Ishikawa (cell line): ENCODE results near the gene OR8D1.

Experiments
- CEBPB ChIP-seq: IDR thresholded peaks from 2 replicates; pipeline ENCODE4 v1.6.1; 2012
- CREB1 ChIP-seq: IDR thresholded peaks from 2 replicates; pipeline ENCODE4 v1.6.1; 2012; ENCODE audit warnings: low read depth
- EGR1 ChIP-seq: IDR thresholded peaks from 2 replicates; pipeline ENCODE4 v1.6.1; 2012
- EP300 ChIP-seq: IDR thresholded peaks from 2 replicates; pipeline ENCODE4 v1.6.1; 2012; ENCODE audit warnings: borderline replicate concordance
- FOXM1 ChIP-seq: IDR thresholded peaks from 2 replicates; pipeline ENCODE4 v1.6.1; 2012; ENCODE audit warnings: low read depth, borderline replicate concordance
- NFIC ChIP-seq: IDR thresholded peaks from 2 replicates; pipeline ENCODE4 v1.6.1; 2012
- RAD21 ChIP-seq: IDR thresholded peaks from 2 replicates; pipeline ENCODE4 v1.6.1; 2012; ENCODE audit warnings: low read depth
- TAF1 ChIP-seq: IDR thresholded peaks from 2 replicates; pipeline ENCODE4 v1.6.1; 2012; ENCODE audit warnings: low read depth, mild to moderate bottlenecking
- TCF12 ChIP-seq: IDR thresholded peaks from 2 replicates; pipeline ENCODE4 v1.6.1; 2012; ENCODE audit warnings: low read depth
- TEAD4 ChIP-seq: IDR thresholded peaks from 2 replicates; pipeline ENCODE4 v1.6.1; 2012
- YY1 ChIP-seq: IDR thresholded peaks from 2 replicates; pipeline ENCODE4 v1.6.1; 2012; ENCODE audit warnings: low read depth
- ZBTB7A ChIP-seq: IDR thresholded peaks from 2 replicates; pipeline ENCODE4 v1.6.1; 2012; ENCODE audit warnings: low read depth
- TF ChIP-seq, protein P1 (sequence below): IDR thresholded peaks from 2 replicates; pipeline ENCODE4 v1.6.1; 2012; ENCODE audit warnings: low read depth, mild to moderate bottlenecking
- TF ChIP-seq, protein P2 (sequence below): IDR thresholded peaks from 2 replicates; pipeline ENCODE4 v1.6.1; 2012
- TF ChIP-seq, protein P3 (sequence below): IDR thresholded peaks from 2 replicates; pipeline ENCODE4 v1.6.1; 2012

OR8D1 gene

DNA sequence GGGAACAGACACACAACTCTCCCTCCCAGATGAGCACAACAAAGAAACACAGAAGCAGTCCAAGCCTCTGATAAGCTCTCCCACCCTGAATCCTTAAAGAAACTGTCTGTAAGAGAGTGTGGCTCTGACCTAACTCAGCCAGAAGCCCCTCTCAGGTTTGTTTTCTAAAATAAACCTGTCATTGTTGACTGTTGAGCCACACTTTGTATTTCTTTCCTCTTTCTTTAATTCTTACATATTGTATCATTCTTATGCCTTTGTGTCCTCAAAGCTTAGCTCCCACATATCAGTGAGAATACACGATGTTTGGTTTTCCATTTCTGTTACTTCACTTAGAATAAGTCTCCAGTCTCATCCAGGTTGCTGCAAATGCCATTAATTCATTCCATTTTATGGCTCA is 14.0 kb upstream of the OR8D1 start:
- TF ChIP-seq EP300 (no peak), FOXM1 (no peak), RAD21 (no peak), CREB1 (no peak), YY1 (no peak), CEBPB (no peak), TAF1 (no peak), NFIC (no peak), ZBTB7A (no peak), EGR1 (no peak), TCF12 (no peak), TEAD4 (no peak)
- TF ChIP-seq, protein P1, sequence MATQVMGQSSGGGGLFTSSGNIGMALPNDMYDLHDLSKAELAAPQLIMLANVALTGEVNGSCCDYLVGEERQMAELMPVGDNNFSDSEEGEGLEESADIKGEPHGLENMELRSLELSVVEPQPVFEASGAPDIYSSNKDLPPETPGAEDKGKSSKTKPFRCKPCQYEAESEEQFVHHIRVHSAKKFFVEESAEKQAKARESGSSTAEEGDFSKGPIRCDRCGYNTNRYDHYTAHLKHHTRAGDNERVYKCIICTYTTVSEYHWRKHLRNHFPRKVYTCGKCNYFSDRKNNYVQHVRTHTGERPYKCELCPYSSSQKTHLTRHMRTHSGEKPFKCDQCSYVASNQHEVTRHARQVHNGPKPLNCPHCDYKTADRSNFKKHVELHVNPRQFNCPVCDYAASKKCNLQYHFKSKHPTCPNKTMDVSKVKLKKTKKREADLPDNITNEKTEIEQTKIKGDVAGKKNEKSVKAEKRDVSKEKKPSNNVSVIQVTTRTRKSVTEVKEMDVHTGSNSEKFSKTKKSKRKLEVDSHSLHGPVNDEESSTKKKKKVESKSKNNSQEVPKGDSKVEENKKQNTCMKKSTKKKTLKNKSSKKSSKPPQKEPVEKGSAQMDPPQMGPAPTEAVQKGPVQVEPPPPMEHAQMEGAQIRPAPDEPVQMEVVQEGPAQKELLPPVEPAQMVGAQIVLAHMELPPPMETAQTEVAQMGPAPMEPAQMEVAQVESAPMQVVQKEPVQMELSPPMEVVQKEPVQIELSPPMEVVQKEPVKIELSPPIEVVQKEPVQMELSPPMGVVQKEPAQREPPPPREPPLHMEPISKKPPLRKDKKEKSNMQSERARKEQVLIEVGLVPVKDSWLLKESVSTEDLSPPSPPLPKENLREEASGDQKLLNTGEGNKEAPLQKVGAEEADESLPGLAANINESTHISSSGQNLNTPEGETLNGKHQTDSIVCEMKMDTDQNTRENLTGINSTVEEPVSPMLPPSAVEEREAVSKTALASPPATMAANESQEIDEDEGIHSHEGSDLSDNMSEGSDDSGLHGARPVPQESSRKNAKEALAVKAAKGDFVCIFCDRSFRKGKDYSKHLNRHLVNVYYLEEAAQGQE, result no peak
- TF ChIP-seq, protein P2, sequence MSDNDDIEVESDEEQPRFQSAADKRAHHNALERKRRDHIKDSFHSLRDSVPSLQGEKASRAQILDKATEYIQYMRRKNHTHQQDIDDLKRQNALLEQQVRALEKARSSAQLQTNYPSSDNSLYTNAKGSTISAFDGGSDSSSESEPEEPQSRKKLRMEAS, result no peak
- TF ChIP-seq, protein P3, sequence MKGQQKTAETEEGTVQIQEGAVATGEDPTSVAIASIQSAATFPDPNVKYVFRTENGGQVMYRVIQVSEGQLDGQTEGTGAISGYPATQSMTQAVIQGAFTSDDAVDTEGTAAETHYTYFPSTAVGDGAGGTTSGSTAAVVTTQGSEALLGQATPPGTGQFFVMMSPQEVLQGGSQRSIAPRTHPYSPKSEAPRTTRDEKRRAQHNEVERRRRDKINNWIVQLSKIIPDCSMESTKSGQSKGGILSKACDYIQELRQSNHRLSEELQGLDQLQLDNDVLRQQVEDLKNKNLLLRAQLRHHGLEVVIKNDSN, result no peak

DNA sequence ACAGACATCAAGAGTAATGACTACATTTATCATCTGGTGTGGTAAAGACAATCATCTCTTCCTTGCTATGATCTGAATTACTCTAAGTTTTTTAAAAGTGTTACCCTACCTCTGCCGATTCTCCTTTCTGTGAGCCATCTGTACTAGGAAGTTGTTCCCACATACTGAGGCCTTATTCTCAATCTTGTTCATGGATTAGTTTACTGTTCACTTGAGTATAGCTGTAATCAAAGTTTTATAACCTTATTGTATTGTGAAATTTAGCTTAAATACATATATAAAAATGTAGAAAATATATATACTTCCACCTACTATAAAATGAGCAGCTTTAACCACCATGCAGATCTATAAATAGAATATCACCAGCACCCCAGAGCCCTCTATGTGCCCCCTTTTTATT is 8.6 kb upstream of the OR8D1 start:
- TF ChIP-seq, protein P1, result no peak
- TF ChIP-seq FOXM1, result no peak
- no peak for TF ChIP-seq NFIC
- no peak for TF ChIP-seq CREB1
- TF ChIP-seq, protein P2, result no peak
- no peak for TF ChIP-seq CEBPB

DNA sequence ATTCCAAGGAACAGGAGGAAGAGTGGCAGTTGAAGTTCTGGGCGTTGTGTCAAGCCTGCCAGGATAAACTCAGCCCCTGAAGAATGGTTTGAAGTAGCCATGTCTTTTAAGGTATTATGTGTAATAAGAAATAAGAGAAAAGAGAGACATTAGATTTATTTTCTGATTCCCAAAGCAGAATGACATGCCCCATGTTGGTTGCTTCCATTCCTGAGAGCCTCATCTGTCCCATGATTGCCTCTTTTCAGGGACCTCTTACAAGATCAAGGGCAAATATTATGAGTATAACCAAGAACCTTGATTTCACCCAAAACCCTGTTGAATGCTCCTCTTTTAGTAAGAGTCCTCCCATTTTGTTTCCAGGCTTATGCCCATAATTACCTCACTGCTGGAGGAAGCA is 6.3 kb upstream of the OR8D1 start, which contains the start of gene OR8D2:
Gene OR8D2, minus strand, starts transcription at position 101 of the 400 bp plus-strand sequence. Its CDS starts 0 bp downstream, at position 101.
- no peak for TF ChIP-seq ZBTB7A
- TF ChIP-seq, protein P2, result no peak
- TF ChIP-seq TEAD4, result no peak
- TF ChIP-seq EGR1, result no peak
- no peak for TF ChIP-seq TAF1
- no peak for TF ChIP-seq FOXM1
- TF ChIP-seq, protein P1, result no peak
- TF ChIP-seq CREB1, result no peak
- TF ChIP-seq RAD21, result no peak

DNA sequence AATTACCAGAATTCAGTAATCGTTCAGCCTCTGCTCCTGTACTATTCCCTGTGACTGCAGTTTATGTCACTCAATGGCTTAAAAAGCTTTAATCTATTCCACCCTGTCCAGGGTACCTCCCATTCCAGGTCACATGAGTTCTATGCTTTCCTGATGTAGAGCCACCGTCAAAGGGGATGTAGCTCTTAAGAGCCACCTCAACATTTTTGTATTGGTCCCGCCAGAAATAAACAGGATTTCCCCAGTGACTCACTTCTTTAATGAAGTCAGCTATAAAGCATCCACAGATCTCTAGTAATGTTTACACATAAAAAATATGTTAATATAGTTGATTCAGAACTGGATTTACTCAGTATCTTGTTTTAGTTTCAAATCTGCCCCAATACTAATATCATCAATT is 1.3 kb upstream of the OR8D1 start:
- TF ChIP-seq, protein P1, result no peak
- TF ChIP-seq, protein P3, result no peak
- TF ChIP-seq FOXM1, result no peak
- no peak for TF ChIP-seq CEBPB
- no peak for TF ChIP-seq CREB1
- no peak for TF ChIP-seq ZBTB7A
- TF ChIP-seq EP300, result no peak
- TF ChIP-seq NFIC, result no peak
